ENCODE results near the gene LPAR1.
A peak's percentile ranks its signal among the peaks of the same experiment; 100 is the strongest.

LPAR1 gene

GRCh38 chr9:110892689-110893088 lies 145.6 kb downstream of the LPAR1 start:
- in situ Hi-C loops (cut with HindIII; ENCODE audit: low pct_ligation_motif_present, low sequenced_read_pairs), result no loop called here
- Histone ChIP-seq H3K36me3 (replicated peaks) (no peaks in the 10 kb centered on the region), H3K27me3 (replicated peaks) (no peaks in the 10 kb centered on the region), H3K27ac (no peak overlapping the region), H3K4me3 (ENCODE audit: low read depth, low read length) (no peak overlapping the region)
- no peak for TF ChIP-seq CTCF (IDR thresholded peaks at IDR 0.05; ENCODE audit: low read depth, low read length, missing control alignments)
- DNase-seq, result no peak

- DNase-seq, result no peak
- Histone ChIP-seq H3K4me3 (ENCODE audit: low read depth, low read length) (no peak overlapping the region), H3K27ac (no peak overlapping the region), H3K27me3 (replicated peaks) (no peaks in the 10 kb centered on the region), H3K36me3 (replicated peaks) (no peaks in the 10 kb centered on the region)
- in situ Hi-C loops (cut with HindIII; ENCODE audit: low pct_ligation_motif_present, low sequenced_read_pairs), result no loop called here
- no peak for TF ChIP-seq CTCF (IDR thresholded peaks at IDR 0.05; ENCODE audit: low read depth, low read length, missing control alignments)
These were observed 146.5 kb downstream of the LPAR1 start for GRCh38 chr9:110891760-110892159.

- Histone ChIP-seq H3K36me3 (replicated peaks) (no peaks in the 10 kb centered on the region), H3K27ac (no peak overlapping the region), H3K27me3 (replicated peaks) (no peaks in the 10 kb centered on the region), H3K4me3 (ENCODE audit: low read depth, low read length) (no peak overlapping the region)
- no peak for DNase-seq
- in situ Hi-C loops (cut with HindIII; ENCODE audit: low pct_ligation_motif_present, low sequenced_read_pairs), result no loop called here
- no peak for TF ChIP-seq CTCF (IDR thresholded peaks at IDR 0.05; ENCODE audit: low read depth, low read length, missing control alignments)
These were observed 147.9 kb downstream of the LPAR1 start for GRCh38 chr9:110890416-110890815.

GRCh38 chr9:110887276-110887675 lies 151.0 kb downstream of the LPAR1 start:
- H3K36me3 ChIP-seq (replicated peaks), result no peaks in the 10 kb centered on the region
- TF ChIP-seq CTCF (IDR thresholded peaks at IDR 0.05; ENCODE audit: low read depth, low read length, missing control alignments), result no peak
- no peak overlapping the region for H3K27ac ChIP-seq
- H3K4me3 ChIP-seq (ENCODE audit: low read depth, low read length), result no peak overlapping the region
- DNase-seq, result no peak
- in situ Hi-C loops (cut with HindIII; ENCODE audit: low pct_ligation_motif_present, low sequenced_read_pairs), result no loop called here
- no peaks in the 10 kb centered on the region for H3K27me3 ChIP-seq (replicated peaks)

GRCh38 chr9:110886832-110887231 lies 151.4 kb downstream of the LPAR1 start:
- H3K27ac ChIP-seq, result peak overlapping the region; percentile 52

More at GRCh38 chr9:110886832-110887231, 151.4 kb downstream of the LPAR1 start:
- Histone ChIP-seq H3K36me3 (replicated peaks) (no peaks in the 10 kb centered on the region), H3K27me3 (replicated peaks) (no peaks in the 10 kb centered on the region), H3K4me3 (ENCODE audit: low read depth, low read length) (no peak overlapping the region)
- in situ Hi-C loops (cut with HindIII; ENCODE audit: low pct_ligation_motif_present, low sequenced_read_pairs), result no loop called here
- no peak for DNase-seq
- TF ChIP-seq CTCF (IDR thresholded peaks at IDR 0.05; ENCODE audit: low read depth, low read length, missing control alignments), result no peak
